Mesothelial cell of epicardium (in vitro differentiated cells): Measurements from ENCODE around the gene TSGA10. TPM values are rescaled to one million over a fixed set of nuclear protein-coding genes. Genes with fewer than 3 reads are reported as not detected.

ENCODE experiments used
- DNase-seq, 2 experiments: peaks; one replicate each; pipeline ENCODE4 v3.0.0; 2021; ENCODE audit warnings: low spot score in 2 of 2; ENCODE audit not compliant: unreplicated experiment in 2 of 2
- H3K27ac Mint-ChIP-seq: 2 replicates; pipeline ENCODE4 v1.8.0; 2021; ENCODE audit warnings: mixed read lengths
- H3K27me3 Mint-ChIP-seq: 2 replicates; pipeline ENCODE4 v1.8.0; 2021; ENCODE audit warnings: low read depth, mixed read lengths
- H3K36me3 Mint-ChIP-seq: 2 replicates; pipeline ENCODE4 v1.8.0; 2021; ENCODE audit warnings: mixed read lengths
- H3K4me1 Mint-ChIP-seq: 2 replicates; pipeline ENCODE4 v1.8.0; 2021; ENCODE audit warnings: mixed read lengths
- H3K4me3 Mint-ChIP-seq: 2 replicates; pipeline ENCODE4 v1.8.0; 2021; ENCODE audit warnings: mild to moderate bottlenecking, moderate library complexity, mixed read lengths
- H3K9me3 Mint-ChIP-seq: 2 replicates; pipeline ENCODE4 v1.8.0; 2021; ENCODE audit warnings: mixed read lengths
- CTCF ChIP-seq: fragments of 200-600 bp; sonication (generic); IDR thresholded peaks from one replicate; pipeline ENCODE4 v1.5.0; 2021; ENCODE audit warnings: antibody characterized with exemption; ENCODE audit not compliant: unreplicated experiment
- total RNA-seq: library from RNA; stranded (reverse); gene quantifications from 3 replicates; pipeline ENCODE4 v1.2.1, GENCODE V29; 2021

The TSGA10 gene
- total RNA-seq, 1 donor from 2014 or later, result 11.3 TPM

GRCh38 chr2:99112617-99113016 lies 42.1 kb downstream of the TSGA10 start:
- H3K4me1 Mint-ChIP-seq, result no peaks in the 10 kb centered on the region

GRCh38 chr2:99111945-99112344 lies 42.8 kb downstream of the TSGA10 start:
- H3K27me3 Mint-ChIP-seq, result peaks cover 3% of the 10 kb centered on the region
- DNase-seq, result no peak
- no peak overlapping the region for H3K4me3 Mint-ChIP-seq
- no peaks in the 10 kb centered on the region for H3K9me3 Mint-ChIP-seq
- no peak overlapping the region for H3K27ac Mint-ChIP-seq
- H3K4me1 Mint-ChIP-seq, result no peaks in the 10 kb centered on the region
- no peaks in the 10 kb centered on the region for H3K36me3 Mint-ChIP-seq
- TF ChIP-seq CTCF, result no peak

More at GRCh38 chr2:99112617-99113016, 42.1 kb downstream of the TSGA10 start:
- TF ChIP-seq CTCF, result no peak
- Mint-ChIP-seq H3K4me3 (no peak overlapping the region), H3K27me3 (peaks cover 3% of the 10 kb centered on the region), H3K27ac (no peak overlapping the region), H3K36me3 (no peaks in the 10 kb centered on the region), H3K9me3 (no peaks in the 10 kb centered on the region)
- DNase-seq, result no peak

DNA sequence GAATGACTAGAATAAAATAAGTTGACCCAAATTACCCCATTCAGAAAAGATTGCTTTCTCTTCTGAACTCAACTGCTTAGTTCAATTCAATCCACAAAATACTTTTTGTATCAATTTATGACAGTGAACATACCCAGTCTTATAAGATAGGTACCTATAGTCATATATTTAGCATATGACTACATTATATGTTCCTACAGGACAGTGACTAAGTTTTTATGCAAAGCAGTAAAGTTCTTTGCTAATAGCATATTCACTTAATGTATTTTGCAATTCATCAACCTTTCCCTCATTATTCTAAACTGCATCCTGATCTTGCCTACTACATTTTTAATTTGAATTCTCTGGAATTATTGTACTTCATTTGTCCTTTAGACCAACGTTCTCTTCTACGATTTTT lies 43.5 kb downstream of the TSGA10 start:
- H3K9me3 Mint-ChIP-seq, result no peaks in the 10 kb centered on the region
- DNase-seq, result no peak
- H3K36me3 Mint-ChIP-seq, result no peaks in the 10 kb centered on the region
- TF ChIP-seq CTCF, result no peak
- H3K4me3 Mint-ChIP-seq, result no peak overlapping the region
- H3K4me1 Mint-ChIP-seq, result no peaks in the 10 kb centered on the region
- H3K27ac Mint-ChIP-seq, result no peak overlapping the region
- H3K27me3 Mint-ChIP-seq, result peaks cover 3% of the 10 kb centered on the region

DNA sequence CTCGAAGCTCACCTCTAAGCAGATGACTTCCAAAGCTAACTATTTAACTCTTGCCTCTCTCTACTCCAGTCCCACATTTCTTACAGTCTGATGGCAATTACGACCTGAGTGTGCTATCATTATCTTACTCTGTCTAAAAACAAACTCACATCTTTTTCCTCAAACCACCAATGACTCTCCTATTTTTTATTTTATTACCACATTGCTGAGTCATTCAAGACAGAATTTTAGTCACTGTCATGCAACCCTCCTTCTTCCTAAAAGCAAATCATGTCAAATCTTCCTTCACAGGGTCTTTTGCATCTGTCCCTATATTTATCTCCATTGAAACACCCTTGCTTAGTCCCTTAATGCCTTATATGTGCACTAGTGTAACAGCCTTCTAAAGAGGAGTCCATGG lies 47.8 kb downstream of the TSGA10 start:
- peaks cover 3% of the 10 kb centered on the region for H3K36me3 Mint-ChIP-seq
- H3K9me3 Mint-ChIP-seq, result no peaks in the 10 kb centered on the region
- no peaks in the 10 kb centered on the region for H3K27me3 Mint-ChIP-seq
- no peak overlapping the region for H3K27ac Mint-ChIP-seq
- no peak for TF ChIP-seq CTCF
- no peaks in the 10 kb centered on the region for H3K4me1 Mint-ChIP-seq
- H3K4me3 Mint-ChIP-seq, result no peak overlapping the region
- DNase-seq, result no peak

GRCh38 chr2:99104006-99104405 lies 50.7 kb downstream of the TSGA10 start:
- H3K4me3 Mint-ChIP-seq, result no peak overlapping the region
- H3K27ac Mint-ChIP-seq, result no peak overlapping the region
- no peaks in the 10 kb centered on the region for H3K4me1 Mint-ChIP-seq
- no peak for DNase-seq
- no peaks in the 10 kb centered on the region for H3K27me3 Mint-ChIP-seq
- H3K9me3 Mint-ChIP-seq, result no peaks in the 10 kb centered on the region
- peaks cover 3% of the 10 kb centered on the region for H3K36me3 Mint-ChIP-seq
- no peak for TF ChIP-seq CTCF

- no peak for TF ChIP-seq CTCF
- H3K36me3 Mint-ChIP-seq, result peaks cover 3% of the 10 kb centered on the region
- no peak for DNase-seq
- H3K4me1 Mint-ChIP-seq, result no peaks in the 10 kb centered on the region
- no peaks in the 10 kb centered on the region for H3K9me3 Mint-ChIP-seq
- H3K27ac Mint-ChIP-seq, result no peak overlapping the region
- H3K27me3 Mint-ChIP-seq, result no peaks in the 10 kb centered on the region
- H3K4me3 Mint-ChIP-seq, result no peak overlapping the region
These were observed 53.0 kb downstream of the TSGA10 start for GRCh38 chr2:99101697-99102096.
